Cardiac septum (tissue), 1 donor: Measurements from ENCODE around the gene PPIC. TPM values are rescaled to one million over a fixed set of nuclear protein-coding genes. Genes with fewer than 3 reads are reported as not detected.
"Not testable (repeated sequence)": the region's sequence is repeated elsewhere in the genome, so short reads cannot be mapped to it uniquely, and the experiment has no call there.

Experiments used
- DNase-seq: peaks from one replicate; pipeline ENCODE4 v3.0.0-alpha.2; 2020; ENCODE audit warnings: low spot score
- intact Hi-C: fragments of 100-400 bp; cut with DNase I; formaldehyde crosslinking; loops from one replicate; pipeline ENCODE4 v1.14.0; 2022
- total RNA-seq: library from RNA; stranded (reverse); fragmentation: NEBNext Ultra II Directional; extraction: Animal tissue kit (Norgen Biotek cat#: 25700); gene quantifications from one replicate; pipeline ENCODE4 v1.2.1, GENCODE V29; 2021
- donor health status: DM: no; HTN: no; CAD: no.

Gene PPIC
- total RNA-seq, 1 donor from 2014 or later = 40.0 TPM

- DNase-seq = no peak
- intact Hi-C loops = loop anchor here (5.0 to 10.0 kb wide), 2 partner anchors 66 to 312 kb away; no protein-coding TSS in a partner anchor
Observed at GRCh38 chr5:123033157-123033671, 3.3 kb downstream of the PPIC start.

- DNase-seq = no peak
- intact Hi-C loops = no loop called here
Observed at GRCh38 chr5:123028222-123028621, 8.3 kb downstream of the PPIC start.

- intact Hi-C loops = no loop called here
- DNase-seq = no peak
Observed at GRCh38 chr5:123014689-123015088, 21.8 kb downstream of the PPIC start.

- DNase-seq = no peak
- intact Hi-C loops = no loop called here
Observed at GRCh38 chr5:123012321-123012720, 24.2 kb downstream of the PPIC start.

- DNase-seq = no peak
- intact Hi-C loops = no loop called here
Observed at GRCh38 chr5:123007754-123008153, 28.8 kb downstream of the PPIC start.

- DNase-seq = no peak
- intact Hi-C loops = no loop called here
Observed at GRCh38 chr5:123007182-123007581, 29.3 kb downstream of the PPIC start.

- no peak for DNase-seq
- intact Hi-C loops = no loop called here
Observed at GRCh38 chr5:123001808-123002207, 34.7 kb downstream of the PPIC start.

GRCh38 chr5:123000731-123001130, 35.8 kb downstream of the PPIC start:
- no peak for DNase-seq
- intact Hi-C loops = no loop called here

- DNase-seq = no peak
- intact Hi-C loops = no loop called here
Observed at GRCh38 chr5:122999947-123000563, 36.5 kb downstream of the PPIC start.

- intact Hi-C loops = no loop called here
- no peak for DNase-seq
Observed at GRCh38 chr5:122997294-122997693, 39.2 kb downstream of the PPIC start.

GRCh38 chr5:122996091-122996490, 40.4 kb downstream of the PPIC start:
- intact Hi-C loops = no loop called here
- no peak for DNase-seq

GRCh38 chr5:122985954-122986721, 50.4 kb downstream of the PPIC start:
- intact Hi-C loops = no loop called here
- DNase-seq = no peak

- intact Hi-C loops = no loop called here
Observed at GRCh38 chr5:122985006-122985700, 51.4 kb downstream of the PPIC start.

GRCh38 chr5:122984425-122984824, 52.1 kb downstream of the PPIC start:
- intact Hi-C loops = no loop called here
- no peak for DNase-seq

More at GRCh38 chr5:122985006-122985700, 51.4 kb downstream of the PPIC start:
- no peak for DNase-seq

GRCh38 chr5:122982376-122982775, 54.1 kb downstream of the PPIC start:
- no peak for DNase-seq
- intact Hi-C loops = no loop called here

- DNase-seq = no peak
- intact Hi-C loops = no loop called here
Observed at GRCh38 chr5:122981846-122982245, 54.7 kb downstream of the PPIC start.

GRCh38 chr5:122978644-122979297, 57.8 kb downstream of the PPIC start:
- intact Hi-C loops = no loop called here

GRCh38 chr5:122978068-122978467, 58.5 kb downstream of the PPIC start:
- no peak for DNase-seq
- intact Hi-C loops = no loop called here

More at GRCh38 chr5:122978644-122979297, 57.8 kb downstream of the PPIC start:
- no peak for DNase-seq

GRCh38 chr5:122977319-122977718, 59.2 kb downstream of the PPIC start:
- no peak for DNase-seq
- intact Hi-C loops = no loop called here

- DNase-seq, intact Hi-C loops: not testable (repeated sequence)
Observed at GRCh38 chr5:122974251-122974650, 62.3 kb downstream of the PPIC start.
